Fibroblast of skin of right biceps (primary cell): ENCODE measurements around the gene OSBPL2.
A peak's percentile ranks its signal among the peaks of the same experiment; 100 is the strongest.

Experiments used
- DNase-seq: peaks from one replicate; pipeline ENCODE4 v3.0.0-alpha.2; 2013

OSBPL2 gene

GRCh38 chr20:62208061-62208794 lies 30.1 kb upstream of the OSBPL2 start:
- DNase-seq: no peak

- no peak for DNase-seq
Observed at GRCh38 chr20:62208795-62209755, 29.2 kb upstream of the OSBPL2 start.

GRCh38 chr20:62209850-62210495 lies 28.3 kb upstream of the OSBPL2 start:
- DNase-seq: no peak

GRCh38 chr20:62210496-62210855 lies 27.8 kb upstream of the OSBPL2 start:
- DNase-seq: no peak

- DNase-seq: no peak
Observed at GRCh38 chr20:62211216-62211615, 27.1 kb upstream of the OSBPL2 start.

GRCh38 chr20:62211769-62212288 lies 26.5 kb upstream of the OSBPL2 start:
- DNase-seq: no peak

GRCh38 chr20:62212299-62212698 lies 26.0 kb upstream of the OSBPL2 start:
- no peak for DNase-seq

GRCh38 chr20:62214067-62214466 lies 24.3 kb upstream of the OSBPL2 start:
- no peak for DNase-seq

GRCh38 chr20:62215020-62215990 lies 23.0 kb upstream of the OSBPL2 start:
- no peak for DNase-seq

GRCh38 chr20:62215991-62216635 lies 22.2 kb upstream of the OSBPL2 start:
- DNase-seq: no peak

- no peak for DNase-seq
Observed at GRCh38 chr20:62216636-62217566, 21.4 kb upstream of the OSBPL2 start.

- no peak for DNase-seq
Observed at GRCh38 chr20:62217913-62218773, 20.2 kb upstream of the OSBPL2 start.

- no peak for DNase-seq
Observed at GRCh38 chr20:62219101-62219991, 19.0 kb upstream of the OSBPL2 start.

GRCh38 chr20:62219992-62220665 lies 18.2 kb upstream of the OSBPL2 start, which contains the start of gene HRH3:
TSS of gene HRH3 (minus strand) at chr20:62220278. CDS start at chr20:62219970, 308 bp downstream.
- DNase-seq: peak; percentile 30

- DNase-seq: no peak
Observed at GRCh38 chr20:62220666-62221568, 17.4 kb upstream of the OSBPL2 start.

- DNase-seq: no peak
Observed at GRCh38 chr20:62222266-62222850, 16.0 kb upstream of the OSBPL2 start.
